GM19463 (cell line): Measurements from ENCODE around the gene SPATA21.
A peak's percentile ranks its signal among the peaks of the same experiment; 100 is the strongest.

ENCODE experiments used
- ATAC-seq: cut with Tn5 transposase; IDR thresholded peaks from one replicate; pipeline ENCODE4 v1.9.1; 2021; ENCODE audit warnings: mild to moderate bottlenecking, moderate library complexity; ENCODE audit not compliant: unreplicated experiment

The SPATA21 gene

GRCh38 chr1:16351994-16352841 lies 85.0 kb downstream of the SPATA21 start, which contains the start of gene FBXO42:
Gene FBXO42, minus strand, starts transcription at chr1:16352480. Its CDS starts 37,062 bp downstream, at chr1:16315418.
- ATAC-seq, result peak; percentile 89

- no peak for ATAC-seq
These were observed 85.7 kb downstream of the SPATA21 start for GRCh38 chr1:16351456-16351993.

- ATAC-seq, result no peak
These were observed 87.3 kb downstream of the SPATA21 start for GRCh38 chr1:16349847-16350406.
